ENCODE measurements around the gene CLIC4.

The CLIC4 gene

GRCh38 chr1:24855474-24855873 is 110.2 kb downstream of the CLIC4 start:
- in situ Hi-C loops (cut with MboI; ENCODE audit: low sequenced_read_pairs): loop anchor here (10.0 kb wide), 1 partner anchor 249 kb away; no protein-coding TSS in a partner anchor

GRCh38 chr1:24856787-24857506 is 111.7 kb downstream of the CLIC4 start:
- in situ Hi-C loops (cut with MboI; ENCODE audit: low sequenced_read_pairs): loop anchor here (10.0 kb wide), 1 partner anchor 248 kb away; no protein-coding TSS in a partner anchor

- in situ Hi-C loops (cut with MboI; ENCODE audit: low sequenced_read_pairs): loop anchor here (10.0 kb wide), 1 partner anchor 247 kb away; no protein-coding TSS in a partner anchor
Observed at GRCh38 chr1:24857507-24858133, 112.4 kb downstream of the CLIC4 start.

GRCh38 chr1:24858277-24858676 is 113.0 kb downstream of the CLIC4 start:
- in situ Hi-C loops (cut with MboI; ENCODE audit: low sequenced_read_pairs): loop anchor here (10.0 kb wide), 1 partner anchor 247 kb away; no protein-coding TSS in a partner anchor

- in situ Hi-C loops (cut with MboI; ENCODE audit: low sequenced_read_pairs): loop anchor here (10.0 kb wide), 1 partner anchor 245 kb away; no protein-coding TSS in a partner anchor
Observed at GRCh38 chr1:24859063-24860010, 114.1 kb downstream of the CLIC4 start.

GRCh38 chr1:24860841-24861240 is 115.6 kb downstream of the CLIC4 start:
- in situ Hi-C loops (cut with MboI; ENCODE audit: low sequenced_read_pairs): no loop called here

GRCh38 chr1:24861821-24862727 is 116.8 kb downstream of the CLIC4 start:
- in situ Hi-C loops (cut with MboI; ENCODE audit: low sequenced_read_pairs): no loop called here

- in situ Hi-C loops (cut with MboI; ENCODE audit: low sequenced_read_pairs): no loop called here
Observed at GRCh38 chr1:24862775-24863483, 117.7 kb downstream of the CLIC4 start.

GRCh38 chr1:24864370-24864777 is 119.1 kb downstream of the CLIC4 start:
- in situ Hi-C loops (cut with MboI; ENCODE audit: low sequenced_read_pairs): no loop called here

- in situ Hi-C loops (cut with MboI; ENCODE audit: low sequenced_read_pairs): no loop called here
Observed at GRCh38 chr1:24865168-24865567, 119.9 kb downstream of the CLIC4 start.

- in situ Hi-C loops (cut with MboI; ENCODE audit: low sequenced_read_pairs): no loop called here
Observed at GRCh38 chr1:24865587-24865986, 120.3 kb downstream of the CLIC4 start.

- in situ Hi-C loops (cut with MboI; ENCODE audit: low sequenced_read_pairs): no loop called here
Observed at GRCh38 chr1:24866211-24867083, 121.2 kb downstream of the CLIC4 start.

- in situ Hi-C loops (cut with MboI; ENCODE audit: low sequenced_read_pairs): no loop called here
Observed at GRCh38 chr1:24867084-24867870, 122.0 kb downstream of the CLIC4 start.

- in situ Hi-C loops (cut with MboI; ENCODE audit: low sequenced_read_pairs): no loop called here
Observed at GRCh38 chr1:24868016-24868875, 123.0 kb downstream of the CLIC4 start.

- in situ Hi-C loops (cut with MboI; ENCODE audit: low sequenced_read_pairs): no loop called here
Observed at GRCh38 chr1:24870551-24871195, 125.4 kb downstream of the CLIC4 start.

GRCh38 chr1:24871306-24871901 is 126.2 kb downstream of the CLIC4 start:
- in situ Hi-C loops (cut with MboI; ENCODE audit: low sequenced_read_pairs): no loop called here

Measured in HL-60/S4 treated with retinoic acid at 250 ng/mL for 4 days and 3 days (cell line).